Brain microvascular endothelial cell (primary cell): ENCODE measurements around the gene SLC37A2.
"Not testable (repeated sequence)": the region's sequence is repeated elsewhere in the genome, so short reads cannot be mapped to it uniquely, and the experiment has no call there.

Experiments
- DNase-seq: peaks from one replicate; pipeline ENCODE4 v3.0.0-alpha.2; 2020
- H3K27ac ChIP-seq: fragments of 250-450 bp; sonication (Bioruptor Pico); 2 replicates; pipeline ENCODE4 v1.5.1; 2020; ENCODE audit warnings: mild to moderate bottlenecking, moderate library complexity
- H3K27me3 ChIP-seq: fragments of 250-450 bp; sonication (Bioruptor Pico); replicated peaks from 2 replicates; pipeline ENCODE4 v1.5.1; 2020; ENCODE audit warnings: mild to moderate bottlenecking
- H3K36me3 ChIP-seq: fragments of 250-450 bp; sonication (Bioruptor Pico); replicated peaks from 2 replicates; pipeline ENCODE4 v1.5.1; 2020; ENCODE audit warnings: mild to moderate bottlenecking
- H3K4me3 ChIP-seq: 2 replicates; pipeline ENCODE4 v1.5.1; 2011; ENCODE audit warnings: low read depth, mild to moderate bottlenecking, control low read depth, low read length, moderate library complexity
- in situ Hi-C: cut with HindIII; loops from 2 replicates; pipeline ENCODE4 v1.10.0; 2017; ENCODE audit warnings: low sequenced_read_pairs, low pct_ligation_motif_present
- TF ChIP-seq, protein P1 (sequence below): IDR thresholded peaks from 2 replicates; pipeline ENCODE4 v1.5.1; 2011; ENCODE audit warnings: low read depth, mild to moderate bottlenecking, moderate library complexity, low read length, control low read depth, inconsistent platforms; ENCODE audit errors: missing control alignments

Gene SLC37A2

DNA sequence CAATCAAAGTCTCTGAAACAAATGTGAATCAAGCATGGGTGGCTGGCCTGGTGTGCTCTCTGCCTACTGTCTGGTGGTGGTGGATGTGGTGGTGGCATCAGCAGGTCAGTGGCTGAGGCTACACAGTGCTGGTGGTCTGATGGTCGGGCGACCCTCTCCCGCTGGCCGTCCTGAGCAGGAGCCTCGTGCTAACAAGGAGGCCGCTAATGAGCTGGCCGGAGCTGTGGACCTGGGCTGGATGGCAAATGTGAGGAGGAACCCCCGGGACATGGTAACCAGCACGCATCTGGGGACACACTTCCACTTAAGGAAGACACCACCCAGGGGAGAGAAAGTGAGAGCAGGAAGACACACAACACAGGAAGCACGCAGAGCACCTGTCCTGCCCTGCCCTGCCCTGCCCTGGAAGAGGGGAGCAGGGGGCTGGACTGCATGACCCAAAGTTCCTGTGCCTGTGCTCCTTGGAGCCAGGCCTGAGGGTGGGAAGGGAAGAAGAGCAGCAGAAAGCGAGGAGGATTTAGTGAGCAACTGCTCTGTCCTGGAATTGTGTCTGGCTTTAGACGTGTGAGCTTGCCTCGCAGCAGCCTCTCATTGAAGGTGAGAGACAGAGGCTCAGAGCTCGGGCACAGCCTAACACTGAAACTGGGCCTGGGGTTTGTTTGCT is 23.7 kb downstream of the SLC37A2 start:
- in situ Hi-C loops, result no loop called here
- Histone ChIP-seq H3K4me3 (no peak overlapping the region), H3K36me3 (no peaks in the 10 kb centered on the region), H3K27me3 (no peaks in the 10 kb centered on the region), H3K27ac (no peak overlapping the region)
- TF ChIP-seq, protein P1, sequence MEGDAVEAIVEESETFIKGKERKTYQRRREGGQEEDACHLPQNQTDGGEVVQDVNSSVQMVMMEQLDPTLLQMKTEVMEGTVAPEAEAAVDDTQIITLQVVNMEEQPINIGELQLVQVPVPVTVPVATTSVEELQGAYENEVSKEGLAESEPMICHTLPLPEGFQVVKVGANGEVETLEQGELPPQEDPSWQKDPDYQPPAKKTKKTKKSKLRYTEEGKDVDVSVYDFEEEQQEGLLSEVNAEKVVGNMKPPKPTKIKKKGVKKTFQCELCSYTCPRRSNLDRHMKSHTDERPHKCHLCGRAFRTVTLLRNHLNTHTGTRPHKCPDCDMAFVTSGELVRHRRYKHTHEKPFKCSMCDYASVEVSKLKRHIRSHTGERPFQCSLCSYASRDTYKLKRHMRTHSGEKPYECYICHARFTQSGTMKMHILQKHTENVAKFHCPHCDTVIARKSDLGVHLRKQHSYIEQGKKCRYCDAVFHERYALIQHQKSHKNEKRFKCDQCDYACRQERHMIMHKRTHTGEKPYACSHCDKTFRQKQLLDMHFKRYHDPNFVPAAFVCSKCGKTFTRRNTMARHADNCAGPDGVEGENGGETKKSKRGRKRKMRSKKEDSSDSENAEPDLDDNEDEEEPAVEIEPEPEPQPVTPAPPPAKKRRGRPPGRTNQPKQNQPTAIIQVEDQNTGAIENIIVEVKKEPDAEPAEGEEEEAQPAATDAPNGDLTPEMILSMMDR, result no peak
- no peak for DNase-seq

DNA sequence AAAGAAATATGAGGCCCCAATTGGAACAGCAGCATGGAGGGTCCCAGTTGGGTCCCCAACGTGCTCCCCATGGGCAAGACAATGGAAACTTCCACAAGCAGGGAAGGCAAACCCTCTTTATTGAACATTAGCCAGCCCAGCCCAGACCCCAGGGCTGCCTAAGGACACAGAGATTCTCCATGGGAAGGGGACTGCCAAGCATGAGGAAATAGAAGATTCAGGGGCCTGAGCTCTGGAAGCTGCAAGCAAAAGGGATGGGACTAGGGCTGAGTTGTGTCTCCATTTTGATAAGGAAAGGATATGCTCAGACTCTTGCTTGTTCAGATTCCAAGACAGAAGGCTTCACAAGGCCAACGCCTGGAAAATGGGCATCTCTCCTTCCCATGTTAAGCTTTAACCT is 25.0 kb downstream of the SLC37A2 start:
- Histone ChIP-seq H3K27me3 (no peaks in the 10 kb centered on the region), H3K4me3 (no peak overlapping the region), H3K27ac (no peak overlapping the region), H3K36me3 (no peaks in the 10 kb centered on the region)
- in situ Hi-C loops, result no loop called here
- no peak for DNase-seq
- TF ChIP-seq, protein P1, result no peak

DNA sequence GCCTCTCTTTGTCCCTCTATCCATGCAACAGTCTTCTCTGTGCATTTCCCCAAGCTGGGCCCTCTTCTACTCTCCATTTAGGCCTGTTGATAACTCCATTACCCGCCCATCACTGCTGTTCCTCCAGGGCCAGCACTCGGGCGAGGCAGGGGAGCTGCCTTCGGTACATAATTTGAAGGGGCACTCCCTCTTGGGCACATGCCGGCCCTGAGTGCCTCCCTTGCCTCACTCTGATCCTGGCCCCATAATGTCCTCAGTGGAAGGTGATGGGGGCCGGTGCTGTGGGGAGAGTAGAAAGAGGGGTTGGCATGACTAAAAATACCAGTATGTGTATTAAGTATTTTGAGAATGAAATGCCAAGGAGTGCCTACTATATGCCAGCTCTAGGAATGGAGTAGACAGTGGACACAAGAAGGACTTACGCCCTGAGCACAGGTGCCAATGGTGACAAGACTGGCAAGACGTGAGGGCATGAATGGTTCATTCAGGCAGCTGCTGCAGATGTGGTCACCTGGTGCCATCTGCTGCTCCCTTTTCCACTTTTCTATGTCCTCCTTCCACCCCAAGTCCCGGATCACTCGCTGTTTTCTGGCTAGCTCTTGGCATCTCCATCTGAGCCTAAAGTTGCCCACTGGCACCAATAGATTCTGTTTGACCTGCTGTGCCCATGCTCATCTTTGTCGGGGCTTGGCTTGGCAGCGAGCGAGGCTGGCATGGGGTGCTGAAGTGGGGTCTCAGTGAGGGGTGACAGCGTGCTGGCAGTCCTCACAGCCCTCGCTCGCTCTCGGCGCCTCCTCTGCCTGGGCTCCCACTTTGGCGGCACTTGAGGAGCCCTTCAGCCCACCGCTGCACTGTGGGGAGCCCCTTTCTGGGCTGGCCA is 25.7 kb downstream of the SLC37A2 start:
- TF ChIP-seq, protein P1, result no peak
- no peak for DNase-seq
- Histone ChIP-seq H3K36me3 (no peaks in the 10 kb centered on the region), H3K27me3 (no peaks in the 10 kb centered on the region), H3K27ac (no peak overlapping the region), H3K4me3 (no peak overlapping the region)
- in situ Hi-C loops, result no loop called here

DNA sequence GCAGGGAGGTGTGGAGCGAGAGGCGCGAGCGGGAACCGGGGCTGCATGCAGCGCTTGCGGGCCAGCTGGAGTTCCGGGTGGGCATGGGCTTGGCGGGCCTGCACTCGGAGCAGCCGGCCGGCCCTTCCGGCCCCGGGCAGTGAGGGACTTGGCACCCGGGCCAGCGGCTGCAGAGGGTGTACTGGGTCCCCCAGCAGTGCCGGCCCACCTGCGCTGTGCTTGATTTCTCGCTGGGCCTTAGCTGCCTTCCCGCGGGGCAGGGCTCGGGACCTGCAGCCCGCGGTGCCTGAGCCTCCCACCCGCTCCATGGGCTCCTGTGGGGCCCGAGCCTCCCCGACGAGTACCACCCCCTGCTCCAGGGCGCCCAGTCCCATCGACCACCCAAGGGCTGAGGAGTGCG is 26.4 kb downstream of the SLC37A2 start:
- in situ Hi-C loops, H3K36me3 ChIP-seq, DNase-seq, H3K4me3 ChIP-seq, H3K27me3 ChIP-seq, H3K27ac ChIP-seq: not testable (repeated sequence)

DNA sequence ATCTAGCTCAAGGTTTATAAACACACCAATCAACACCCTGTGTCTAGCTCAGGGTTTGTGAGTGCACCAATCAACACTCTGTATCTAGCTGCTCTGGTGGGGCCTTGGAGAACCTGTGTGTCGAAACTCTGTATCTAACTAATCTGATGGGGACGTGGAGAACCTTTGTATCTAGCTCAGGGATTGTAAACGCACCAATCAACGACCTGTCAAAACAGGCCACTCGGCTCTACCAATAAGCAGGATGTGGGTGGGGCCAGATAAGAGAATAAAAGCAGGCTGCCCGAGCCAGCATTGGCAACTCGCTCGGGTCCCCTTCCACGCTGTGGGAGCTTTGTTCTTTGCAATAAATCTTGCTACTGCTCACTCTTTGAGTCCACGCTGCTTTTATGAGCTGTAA is 27.0 kb downstream of the SLC37A2 start:
- H3K27me3 ChIP-seq, in situ Hi-C loops, DNase-seq, H3K27ac ChIP-seq, H3K4me3 ChIP-seq, H3K36me3 ChIP-seq: not testable (repeated sequence)

DNA sequence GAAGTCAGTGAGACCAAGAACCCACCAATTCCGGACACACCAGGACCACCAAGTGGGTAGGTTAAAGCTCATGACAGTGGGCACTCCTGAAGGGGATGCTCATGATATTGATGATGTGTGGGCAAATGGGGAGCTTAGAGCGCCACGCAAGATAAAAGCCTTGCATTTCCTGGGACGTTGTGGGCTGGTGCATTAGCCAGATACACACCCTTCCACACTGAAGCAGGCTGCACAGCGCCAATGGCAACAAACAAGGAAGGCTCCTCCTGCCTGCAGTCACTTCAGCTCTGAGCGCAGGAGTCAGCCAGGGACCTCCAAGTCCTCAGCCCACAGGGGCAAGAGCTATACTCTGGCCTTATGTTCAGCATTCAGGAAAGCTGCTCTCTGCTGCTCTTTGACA is 27.7 kb downstream of the SLC37A2 start:
- no peak for DNase-seq
- TF ChIP-seq, protein P1, result no peak
- Histone ChIP-seq H3K4me3 (no peak overlapping the region), H3K36me3 (no peaks in the 10 kb centered on the region), H3K27ac (no peak overlapping the region), H3K27me3 (no peaks in the 10 kb centered on the region)
- in situ Hi-C loops, result no loop called here
